Heart left ventricle (tissue), 13 donors: ENCODE data around the gene CCNB2.

Experiments used
- CTCF ChIP-seq, 12 donors: fragments of 200-600 bp; sonication (generic) in 4 of 12; IDR thresholded peaks; one replicate each; pipeline versions ENCODE4 v1.5.0 to v1.8.0; 2018 to 2022; ENCODE audit warnings: antibody characterized with exemption in 12 of 12, mild to moderate bottlenecking in 5 of 12
- POLR2A ChIP-seq, 2 donors: fragments of 450-650 bp; IDR thresholded peaks; one replicate each; pipeline ENCODE4 v1.6.1; 2017; ENCODE audit warnings: antibody characterized with exemption in 2 of 2, mild to moderate bottlenecking in 2 of 2, moderate library complexity in 2 of 2
- donor health status: ischemic (EF 13 %, LVEDD 7.1; RV severe dilation, severe dysfunction).
- donor health status: DM: no; HTN: yes; CAD: no.
- donor health status: DM: no; HTN: no; CAD: no.
- donor health status: ischemic (EF 25% LVEDD 6.9; RV normal size, moderate dysfunction).
- donor health status: ischemic (EF 25% LVEDD 5.7; RV mildly dilated, moderate dysfunction).
- donor health status: ischemic (EF 35%, LVEDD 5.7; RV mildly dilated, moderate dysfunction).
- donor health status: nonischemic (EF 11% LVEDD 7.7; RV severe dilation, severe dysfunction).
- donor health status: DM: yes; HTN: yes; CAD: no.
- donor health status: PGD.
- donor health status: ischemic (EF 29% LVEDD 5.4; RV normal size, mild dysfunction).
- donor health status: nonischemic (EF 23%, LVEDD 6.1; RV moderate dilation, normal function).

- no peak for TF ChIP-seq CTCF (IDR thresholded peaks at IDR 0.05)
- TF ChIP-seq POLR2A (IDR thresholded peaks at IDR 0.05) = no peak
Measured at GRCh38 chr15:59140422-59141226, 35.7 kb downstream of the CCNB2 start.
